GM10266 (cell line): ENCODE data around the gene THUMPD1.
"Not testable (repeated sequence)": the region's sequence is repeated elsewhere in the genome, so short reads cannot be mapped to it uniquely, and the experiment has no call there.

Experiments
- DNase-seq: peaks from one replicate; pipeline ENCODE4 v3.0.0; 2012; ENCODE audit errors: extremely low spot score
- CTCF ChIP-seq: IDR thresholded peaks from 2 replicates; pipeline ENCODE4 v1.5.1; 2012; ENCODE audit warnings: mild to moderate bottlenecking, low read depth; ENCODE audit not compliant: control insufficient read depth, insufficient read depth; ENCODE audit errors: missing control alignments

THUMPD1 gene

GRCh38 chr16:20768818-20769217, 27.2 kb upstream of the THUMPD1 start:
- no peak for TF ChIP-seq CTCF
- DNase-seq, result no peak

DNA sequence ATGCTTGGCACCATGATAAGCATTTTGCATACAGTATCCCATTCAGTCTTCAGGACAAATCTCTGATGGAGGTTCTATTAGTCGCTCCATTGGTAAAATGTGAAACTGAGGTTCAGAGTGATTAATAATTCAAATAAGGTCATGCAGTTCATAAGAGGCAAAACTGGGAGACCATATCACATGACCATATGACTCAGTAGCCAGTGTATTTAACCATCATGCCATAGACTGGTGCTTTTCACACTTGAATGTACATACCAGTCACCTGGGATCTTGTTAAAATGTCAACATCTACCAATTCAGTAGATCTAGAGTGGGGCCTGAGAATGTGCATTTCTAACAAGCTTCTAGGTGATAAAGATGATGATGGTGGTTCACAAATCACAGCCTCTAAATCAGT, 26.5 kb upstream of the THUMPD1 start:
- DNase-seq, result no peak
- TF ChIP-seq CTCF, result no peak

- no peak for DNase-seq
These were observed 26.0 kb upstream of the THUMPD1 start for GRCh38 chr16:20767577-20767976.

GRCh38 chr16:20766294-20766693, 24.7 kb upstream of the THUMPD1 start:
- DNase-seq, result no peak

More at GRCh38 chr16:20767577-20767976, 26.0 kb upstream of the THUMPD1 start:
- no peak for TF ChIP-seq CTCF

DNA sequence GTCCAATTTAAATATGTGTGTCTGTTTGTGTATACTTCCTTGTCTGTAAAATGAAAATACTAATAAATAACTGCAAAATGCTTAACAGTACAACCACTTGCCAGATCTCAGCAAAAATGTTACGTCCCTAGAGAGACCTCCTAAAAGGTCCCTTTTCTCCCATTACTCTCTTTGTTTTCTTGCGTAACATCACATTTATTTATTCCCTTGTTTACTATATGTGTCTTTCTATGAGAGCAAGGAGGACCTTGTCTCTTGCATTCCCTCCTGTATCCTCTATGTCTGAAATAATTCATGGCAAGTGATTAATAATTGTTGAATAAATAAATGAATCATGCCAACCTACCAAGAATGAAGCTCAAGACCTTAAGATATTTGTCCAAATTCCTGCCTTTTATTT, 24.1 kb upstream of the THUMPD1 start:
- DNase-seq, result no peak
- no peak for TF ChIP-seq CTCF

More at GRCh38 chr16:20766294-20766693, 24.7 kb upstream of the THUMPD1 start:
- no peak for TF ChIP-seq CTCF

DNA sequence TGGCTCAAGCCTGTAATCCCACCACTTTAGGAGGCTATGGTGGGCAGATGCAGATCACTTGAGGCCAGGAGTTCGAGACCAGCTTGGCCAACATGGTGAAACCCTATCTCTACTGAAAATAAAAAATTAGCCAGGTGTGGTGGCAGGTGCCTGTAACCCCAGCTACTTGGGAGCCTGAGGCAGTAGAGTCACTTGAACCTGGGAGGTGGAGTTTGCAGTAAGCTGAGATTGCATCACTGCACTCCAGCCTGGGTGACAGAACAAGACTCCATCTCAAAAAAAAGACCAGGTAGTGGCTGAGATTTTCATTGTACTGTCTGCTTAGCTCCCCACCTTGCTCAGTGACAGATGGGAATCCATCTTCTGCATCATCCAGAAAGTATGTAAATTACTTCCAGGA, 22.8 kb upstream of the THUMPD1 start:
- not testable (repeated sequence) for DNase-seq

GRCh38 chr16:20763461-20764232, 22.0 kb upstream of the THUMPD1 start, which contains the start of gene ACSM3:
Gene ACSM3 (plus strand): TSS chr16:20764014. CDS start chr16:20770035, 6,021 bp downstream.
- DNase-seq, result peak; percentile 82
- TF ChIP-seq CTCF, result no peak

DNA sequence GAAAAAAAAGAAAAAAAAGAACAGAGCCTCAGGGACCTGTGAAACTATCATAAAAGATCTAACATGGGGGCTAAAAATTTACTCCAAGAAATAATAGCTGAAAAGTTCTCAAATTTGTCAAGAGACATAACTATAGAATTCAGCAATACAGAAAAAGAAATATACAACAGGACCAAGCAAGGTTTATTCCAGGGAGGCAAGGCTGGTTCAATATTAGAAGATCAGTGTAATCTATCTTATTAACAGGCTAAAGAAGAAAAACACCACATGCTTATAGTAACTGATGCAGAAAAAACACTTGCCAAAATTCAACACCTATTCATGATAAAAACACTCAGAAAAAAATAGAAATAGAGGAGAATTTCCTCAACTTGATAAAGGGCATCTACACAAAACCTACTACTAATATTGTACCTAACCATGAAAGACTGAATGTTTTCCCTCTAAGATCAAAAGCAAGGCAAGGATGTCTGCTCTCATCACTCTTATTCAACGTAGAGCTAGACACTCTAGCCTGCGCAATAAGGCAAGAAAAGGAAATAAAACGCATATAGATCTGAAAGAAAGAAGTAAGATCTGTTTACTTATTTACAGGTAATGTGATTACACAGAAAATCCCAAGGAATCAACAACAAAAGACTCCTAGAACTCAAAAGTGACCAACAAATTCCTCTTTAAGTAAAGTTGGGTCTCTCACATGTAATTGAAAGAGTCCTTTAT, 20.9 kb upstream of the THUMPD1 start:
- no peak for TF ChIP-seq CTCF
- no peak for DNase-seq
